Measurements from ENCODE around the gene NUDT21.
A peak's percentile ranks its signal among the peaks of the same experiment; 100 is the strongest.
"Not testable (repeated sequence)": the region's sequence is repeated elsewhere in the genome, so short reads cannot be mapped to it uniquely, and the experiment has no call there.

The NUDT21 gene

GRCh38 chr16:56450986-56451752 is at the start of gene NUDT21, which contains the start of gene OGFOD1:
Gene NUDT21 (minus strand): TSS chr16:56451332. CDS start chr16:56451202, 130 bp downstream.
Gene OGFOD1 (plus strand): TSS chr16:56451554. CDS start chr16:56451613, 59 bp downstream.
- DNase-seq: peak; percentile 95

GRCh38 chr16:56493815-56494214 is 42.7 kb upstream of the NUDT21 start:
- no peak for DNase-seq

GRCh38 chr16:56493126-56493525 is 42.0 kb upstream of the NUDT21 start:
- DNase-seq: no peak

GRCh38 chr16:56491657-56492261 is 40.6 kb upstream of the NUDT21 start:
- DNase-seq: no peak

GRCh38 chr16:56488868-56489267 is 37.7 kb upstream of the NUDT21 start:
- not testable (repeated sequence) for DNase-seq

GRCh38 chr16:56488035-56488434 is 36.9 kb upstream of the NUDT21 start:
- no peak for DNase-seq

GRCh38 chr16:56483394-56483793 is 32.3 kb upstream of the NUDT21 start:
- no peak for DNase-seq

GRCh38 chr16:56482683-56483236 is 31.6 kb upstream of the NUDT21 start:
- no peak for DNase-seq

GRCh38 chr16:56481468-56482122 is 30.5 kb upstream of the NUDT21 start:
- DNase-seq: no peak

- DNase-seq: no peak
Observed at GRCh38 chr16:56480776-56481467, 29.8 kb upstream of the NUDT21 start.

GRCh38 chr16:56479469-56479868 is 28.3 kb upstream of the NUDT21 start:
- no peak for DNase-seq

GRCh38 chr16:56478281-56479049 is 27.3 kb upstream of the NUDT21 start:
- no peak for DNase-seq

- DNase-seq: no peak
Observed at GRCh38 chr16:56477096-56477878, 26.2 kb upstream of the NUDT21 start.

GRCh38 chr16:56475201-56475600 is 24.1 kb upstream of the NUDT21 start:
- DNase-seq: no peak

- DNase-seq: no peak
Observed at GRCh38 chr16:56470666-56471065, 19.5 kb upstream of the NUDT21 start.

- no peak for DNase-seq
Observed at GRCh38 chr16:56470232-56470631, 19.1 kb upstream of the NUDT21 start.

GRCh38 chr16:56469748-56470147 is 18.6 kb upstream of the NUDT21 start:
- no peak for DNase-seq

- DNase-seq: no peak
Observed at GRCh38 chr16:56468800-56469199, 17.7 kb upstream of the NUDT21 start.

- no peak for DNase-seq
Observed at GRCh38 chr16:56466344-56466743, 15.2 kb upstream of the NUDT21 start.

- no peak for DNase-seq
Observed at GRCh38 chr16:56463153-56463552, 12.0 kb upstream of the NUDT21 start.

GRCh38 chr16:56462064-56462796 is 11.1 kb upstream of the NUDT21 start:
- DNase-seq: no peak

Measured in CD4-positive, alpha-beta T cell treated with Interleukin-15 for 1 hour (primary cell).